Natural killer cell (primary cell): ENCODE data around the gene POMP. TPM values are rescaled to one million over a fixed set of nuclear protein-coding genes. Genes with fewer than 3 reads are reported as not detected.

Experiments used
- ATAC-seq, 3 donors: fragments of 150-1000 bp in 2 of 3; fragments of 200-7000 bp in 1 of 3; cut with Tn5 transposase; 1 replicate in 1 of 3; 2 replicates in 2 of 3; pipeline ENCODE4 v1.10.0; 2021; ENCODE audit warnings: mild to moderate bottlenecking in 2 of 3, moderate library complexity in 2 of 3
- DNase-seq, 2 donors: peaks; one replicate each; pipeline versions ENCODE4 v3.0.0 to v3.0.0-alpha.2; 2013 to 2021; ENCODE audit warnings: mixed read lengths in 1 of 2
- H3K27ac ChIP-seq: one replicate; pipeline ENCODE4 v1.5.1; 2013; ENCODE audit warnings: mild to moderate bottlenecking, low read length
- H3K27me3 ChIP-seq: one replicate; pipeline ENCODE4 v1.6.1; 2013; ENCODE audit warnings: low read length; ENCODE audit not compliant: control insufficient read depth, insufficient read depth
- H3K36me3 ChIP-seq: one replicate; pipeline ENCODE4 v1.6.1; 2013; ENCODE audit warnings: low read length; ENCODE audit not compliant: control insufficient read depth, insufficient read depth
- H3K4me1 ChIP-seq: one replicate; pipeline ENCODE4 v1.6.1; 2013; ENCODE audit warnings: low read length; ENCODE audit not compliant: control insufficient read depth, insufficient read depth
- H3K4me3 ChIP-seq: one replicate; pipeline ENCODE4 v1.5.1; 2013; ENCODE audit warnings: low read length
- H3K9me3 ChIP-seq: one replicate; pipeline ENCODE4 v1.6.1; 2013; ENCODE audit warnings: low read length; ENCODE audit not compliant: control insufficient read depth, insufficient read depth
- H3K27ac Mint-ChIP-seq, 2 donors: one replicate each; pipeline ENCODE4 v1.8.0; 2022; ENCODE audit warnings: mild to moderate bottlenecking in 2 of 2, mixed read lengths in 2 of 2, moderate library complexity in 1 of 2
- H3K27me3 Mint-ChIP-seq, 2 donors: one replicate each; pipeline ENCODE4 v1.8.0; 2022; ENCODE audit warnings: low read depth in 2 of 2, mixed read lengths in 2 of 2
- H3K36me3 Mint-ChIP-seq: one replicate; pipeline ENCODE4 v1.8.0; 2022; ENCODE audit warnings: mixed read lengths
- H3K4me1 Mint-ChIP-seq, 2 donors: one replicate each; pipeline ENCODE4 v1.8.0; 2022; ENCODE audit warnings: mixed read lengths in 2 of 2
- H3K4me3 Mint-ChIP-seq: one replicate; pipeline ENCODE4 v1.8.0; 2022; ENCODE audit warnings: mild to moderate bottlenecking, moderate library complexity, mixed read lengths
- H3K9me3 Mint-ChIP-seq, 2 donors: one replicate each; pipeline ENCODE4 v1.8.0; 2022; ENCODE audit warnings: mixed read lengths in 2 of 2
- WGBS: methylation state at CpG from one replicate; pipeline ENCODE4 v1.1.7; 2013; ENCODE audit warnings: missing lambda C conversion rate; ENCODE audit not compliant: insufficient coverage; 5-methylcytosine and 5-hydroxymethylcytosine counted together
- intact Hi-C: fragments of 100-400 bp; cut with micrococcal nuclease; formaldehyde crosslinking; loops from one replicate; pipeline ENCODE4 v1.14.2; 2022
- total RNA-seq, 4 donors: library from RNA; stranded (reverse); fragments of 120-200 nt in 1 of 4; gene quantifications; one replicate each; pipeline versions ENCODE4 v1.2.3 to v1.2.4, GENCODE V29; 2013 to 2022
- TF ChIP-seq, protein P1 (sequence below): fragments of 200-600 bp; IDR thresholded peaks from one replicate; pipeline ENCODE4 v1.8.0; 2022; ENCODE audit warnings: antibody characterized with exemption

The POMP gene
- total RNA-seq, 3 donors from 2014 or later (not counting 1 experiment from before 2014, with no cell fraction given) = 33.0 to 42.2 (median 36.0) TPM

DNA sequence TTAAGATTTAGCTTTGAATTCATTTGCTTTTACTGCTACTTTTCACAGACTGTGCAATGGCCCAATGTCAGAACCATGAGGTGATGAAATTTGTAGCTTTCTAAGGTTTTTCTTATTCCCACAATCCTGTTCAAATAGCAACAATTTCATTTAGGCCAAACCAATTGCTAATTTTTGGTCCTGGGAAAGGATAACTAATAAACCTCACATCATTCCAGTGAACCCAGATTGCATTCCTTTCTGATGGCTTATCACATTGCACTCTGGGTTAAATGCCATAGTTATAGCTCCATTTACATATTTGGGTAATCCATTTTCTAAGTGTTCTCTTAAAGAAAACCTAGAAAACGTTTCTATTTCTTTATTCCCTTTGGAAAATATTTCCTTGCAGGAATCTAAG lies 22.9 kb upstream of the POMP start:
- DNase-seq = no peak
- Mint-ChIP-seq H3K27ac (no peak overlapping the region), H3K4me1 (peaks cover 5 to 6% of the 10 kb centered on the region in 2 donors), H3K36me3 (no peaks in the 10 kb centered on the region), H3K27me3 (peaks cover 15 to 31% of the 10 kb centered on the region in 2 donors), H3K4me3 (no peak overlapping the region), H3K9me3 (no peaks in the 10 kb centered on the region)
- TF ChIP-seq, protein P1, sequence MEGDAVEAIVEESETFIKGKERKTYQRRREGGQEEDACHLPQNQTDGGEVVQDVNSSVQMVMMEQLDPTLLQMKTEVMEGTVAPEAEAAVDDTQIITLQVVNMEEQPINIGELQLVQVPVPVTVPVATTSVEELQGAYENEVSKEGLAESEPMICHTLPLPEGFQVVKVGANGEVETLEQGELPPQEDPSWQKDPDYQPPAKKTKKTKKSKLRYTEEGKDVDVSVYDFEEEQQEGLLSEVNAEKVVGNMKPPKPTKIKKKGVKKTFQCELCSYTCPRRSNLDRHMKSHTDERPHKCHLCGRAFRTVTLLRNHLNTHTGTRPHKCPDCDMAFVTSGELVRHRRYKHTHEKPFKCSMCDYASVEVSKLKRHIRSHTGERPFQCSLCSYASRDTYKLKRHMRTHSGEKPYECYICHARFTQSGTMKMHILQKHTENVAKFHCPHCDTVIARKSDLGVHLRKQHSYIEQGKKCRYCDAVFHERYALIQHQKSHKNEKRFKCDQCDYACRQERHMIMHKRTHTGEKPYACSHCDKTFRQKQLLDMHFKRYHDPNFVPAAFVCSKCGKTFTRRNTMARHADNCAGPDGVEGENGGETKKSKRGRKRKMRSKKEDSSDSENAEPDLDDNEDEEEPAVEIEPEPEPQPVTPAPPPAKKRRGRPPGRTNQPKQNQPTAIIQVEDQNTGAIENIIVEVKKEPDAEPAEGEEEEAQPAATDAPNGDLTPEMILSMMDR = no peak
- no peak for ATAC-seq
- Histone ChIP-seq H3K36me3 (no peaks in the 10 kb centered on the region), H3K27me3 (peaks cover 3% of the 10 kb centered on the region), H3K27ac (no peak overlapping the region), H3K4me1 (no peaks in the 10 kb centered on the region), H3K4me3 (no peak overlapping the region), H3K9me3 (no peaks in the 10 kb centered on the region)
- no CpG with 5 or more reads among the region's 1 CpG for WGBS
- intact Hi-C loops = loop anchor here (1.0 kb wide), 1 partner anchor 312 kb away; no protein-coding TSS in a partner anchor

DNA sequence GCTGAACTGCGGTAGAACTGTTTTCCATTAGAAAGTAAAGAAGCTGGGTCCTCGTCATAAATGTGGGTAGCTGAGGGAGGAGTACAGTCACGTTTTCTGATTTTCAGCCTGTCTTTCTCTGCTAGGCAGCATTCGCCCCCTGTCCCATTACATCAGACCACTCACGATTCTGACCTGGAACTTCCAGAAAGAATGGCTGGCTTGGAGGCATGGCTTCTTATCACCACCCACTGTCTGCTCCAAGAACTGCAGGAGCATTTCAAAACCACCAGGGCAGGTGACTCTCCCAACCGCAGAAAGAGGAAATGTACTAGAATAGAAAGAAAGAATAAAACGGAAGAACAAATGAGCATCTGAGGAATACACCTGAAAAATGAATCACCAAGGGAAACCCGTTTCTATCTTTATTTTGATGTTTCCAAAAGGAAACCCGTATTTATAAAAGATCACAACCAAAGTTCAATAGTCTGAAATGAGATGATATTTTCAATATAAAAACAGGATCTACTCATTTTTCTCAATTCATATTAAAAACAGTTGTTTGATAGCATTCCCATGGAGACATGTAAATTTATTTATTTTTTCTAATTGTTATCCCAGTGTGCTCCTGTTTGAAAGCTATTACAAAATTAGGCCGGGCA lies 22.1 kb upstream of the POMP start:
- peak in 1 of 2 donors; percentile 76 for DNase-seq
- Mint-ChIP-seq H3K4me1 (peaks cover 5 to 6% of the 10 kb centered on the region in 2 donors), H3K27ac (no peak overlapping the region), H3K36me3 (no peaks in the 10 kb centered on the region), H3K4me3 (no peak overlapping the region), H3K27me3 (peaks cover 14 to 27% of the 10 kb centered on the region in 2 donors), H3K9me3 (no peaks in the 10 kb centered on the region)
- WGBS = 34% methylated on average over 7 of the region's 10 CpGs
- Histone ChIP-seq H3K4me1 (no peaks in the 10 kb centered on the region), H3K27me3 (peaks cover 3% of the 10 kb centered on the region), H3K4me3 (no peak overlapping the region), H3K9me3 (no peaks in the 10 kb centered on the region), H3K27ac (no peak overlapping the region), H3K36me3 (no peaks in the 10 kb centered on the region)
- intact Hi-C loops = loop anchor here (1.0 kb wide), 1 partner anchor 312 kb away; no protein-coding TSS in a partner anchor
- ATAC-seq = peak; percentile 50 to 59 (median 54)
- TF ChIP-seq, protein P1 = peak; percentile 52

DNA sequence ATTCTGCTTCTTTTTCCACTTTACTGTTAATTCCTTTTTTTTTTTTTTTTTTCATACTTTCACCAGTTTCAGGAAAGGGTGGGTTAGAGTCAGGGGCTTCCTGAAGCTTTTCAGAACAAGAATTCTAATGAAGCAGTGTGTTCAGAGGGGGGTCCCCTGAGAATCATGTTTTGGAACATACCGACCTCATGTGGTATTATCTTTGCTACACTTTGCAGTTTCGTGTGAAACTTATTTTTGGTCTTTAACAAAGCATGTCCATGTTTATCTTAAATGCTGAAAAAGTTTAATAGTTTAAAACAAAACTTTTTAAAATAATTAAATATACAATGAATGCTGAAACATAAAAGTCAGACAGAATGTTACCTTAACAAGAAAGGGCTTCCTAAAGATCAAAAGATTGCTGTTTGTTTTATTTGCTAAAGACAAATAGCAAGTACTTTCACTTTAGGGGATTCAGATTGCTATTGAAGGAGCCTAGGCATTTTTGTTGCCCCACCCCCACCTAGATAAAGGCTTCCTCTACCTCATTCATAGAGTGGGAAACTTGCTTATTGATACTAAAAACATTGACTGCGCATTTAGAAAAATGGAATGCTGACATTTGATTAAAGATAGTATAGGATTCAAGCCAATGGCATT lies 21.1 kb upstream of the POMP start:
- no peak for ATAC-seq
- no peaks in the 10 kb centered on the region for H3K36me3 ChIP-seq
- Mint-ChIP-seq H3K4me1 (peaks cover 5 to 6% of the 10 kb centered on the region in 2 donors), H3K27ac (no peak overlapping the region), H3K36me3 (no peaks in the 10 kb centered on the region), H3K4me3 (no peak overlapping the region), H3K27me3 (peaks cover 13 to 22% of the 10 kb centered on the region in 2 donors), H3K9me3 (no peaks in the 10 kb centered on the region)
- WGBS = 31% methylated on average over 3 of the region's 3 CpGs
- no peaks in the 10 kb centered on the region for H3K9me3 ChIP-seq
- H3K27ac ChIP-seq = no peak overlapping the region
- no peak overlapping the region for H3K4me3 ChIP-seq
- intact Hi-C loops = no loop called here
- H3K4me1 ChIP-seq = no peaks in the 10 kb centered on the region
- H3K27me3 ChIP-seq = peaks cover 3% of the 10 kb centered on the region
- DNase-seq = peak in 1 of 2 donors; percentile 10
- TF ChIP-seq, protein P1 = no peak
